GM19099 (cell line): ENCODE data around the gene BRD2.
A peak's percentile ranks its signal among the peaks of the same experiment; 100 is the strongest.

Source experiments
- POLR2A ChIP-seq: IDR thresholded peaks from 3 replicates; pipeline ENCODE4 v1.6.1; 2011; ENCODE audit warnings: low read depth; ENCODE audit not compliant: insufficient read length; ENCODE audit errors: extremely low read depth

BRD2 gene

DNA sequence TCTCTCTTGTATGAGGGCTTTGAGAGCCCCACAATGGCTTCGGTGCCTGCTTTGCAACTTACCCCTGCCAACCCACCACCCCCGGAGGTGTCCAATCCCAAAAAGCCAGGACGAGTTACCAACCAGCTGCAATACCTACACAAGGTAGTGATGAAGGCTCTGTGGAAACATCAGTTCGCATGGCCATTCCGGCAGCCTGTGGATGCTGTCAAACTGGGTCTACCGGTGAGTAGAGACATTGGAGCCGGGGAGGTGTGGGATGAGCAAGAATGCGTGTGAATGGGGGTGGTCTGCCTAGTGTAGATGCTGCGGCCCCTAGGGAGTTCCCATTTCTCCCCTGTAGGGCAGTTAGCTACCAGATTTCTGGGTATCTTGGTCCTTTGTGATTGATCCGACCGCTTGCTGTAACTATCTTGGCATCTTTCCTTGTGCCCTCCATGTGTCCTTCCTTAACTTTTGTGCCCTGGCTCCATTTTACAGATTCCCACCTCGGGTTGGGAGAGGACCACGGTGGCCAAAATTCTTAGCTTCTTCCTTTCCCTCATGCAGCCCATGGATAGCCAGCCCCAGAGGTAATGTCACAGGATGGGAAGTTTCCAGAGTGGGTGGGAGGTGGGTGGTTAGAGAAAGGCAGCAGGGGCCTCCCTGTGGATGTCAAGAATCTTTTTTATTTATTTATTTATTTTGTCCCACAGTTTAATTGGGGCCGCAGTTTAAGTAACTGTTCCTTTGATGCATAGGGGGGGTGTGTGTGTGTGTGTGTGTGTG is 6.3 kb downstream of the BRD2 start:
- peak; percentile 22 for TF ChIP-seq POLR2A

DNA sequence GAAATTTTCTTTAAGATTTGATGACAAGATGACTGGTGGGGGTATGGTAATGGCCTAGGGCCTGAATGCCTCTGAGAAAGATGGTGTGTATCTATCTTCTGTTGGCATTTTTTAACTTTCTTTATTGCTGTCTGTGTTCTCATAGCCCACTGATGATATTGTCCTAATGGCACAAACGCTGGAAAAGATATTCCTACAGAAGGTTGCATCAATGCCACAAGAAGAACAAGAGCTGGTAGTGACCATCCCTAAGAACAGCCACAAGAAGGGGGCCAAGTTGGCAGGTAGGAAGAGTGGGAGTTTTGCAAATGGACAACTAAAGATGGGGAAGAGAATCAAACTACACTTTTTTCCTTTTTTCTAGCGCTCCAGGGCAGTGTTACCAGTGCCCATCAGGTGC is 7.5 kb downstream of the BRD2 start:
- TF ChIP-seq POLR2A = no peak

DNA sequence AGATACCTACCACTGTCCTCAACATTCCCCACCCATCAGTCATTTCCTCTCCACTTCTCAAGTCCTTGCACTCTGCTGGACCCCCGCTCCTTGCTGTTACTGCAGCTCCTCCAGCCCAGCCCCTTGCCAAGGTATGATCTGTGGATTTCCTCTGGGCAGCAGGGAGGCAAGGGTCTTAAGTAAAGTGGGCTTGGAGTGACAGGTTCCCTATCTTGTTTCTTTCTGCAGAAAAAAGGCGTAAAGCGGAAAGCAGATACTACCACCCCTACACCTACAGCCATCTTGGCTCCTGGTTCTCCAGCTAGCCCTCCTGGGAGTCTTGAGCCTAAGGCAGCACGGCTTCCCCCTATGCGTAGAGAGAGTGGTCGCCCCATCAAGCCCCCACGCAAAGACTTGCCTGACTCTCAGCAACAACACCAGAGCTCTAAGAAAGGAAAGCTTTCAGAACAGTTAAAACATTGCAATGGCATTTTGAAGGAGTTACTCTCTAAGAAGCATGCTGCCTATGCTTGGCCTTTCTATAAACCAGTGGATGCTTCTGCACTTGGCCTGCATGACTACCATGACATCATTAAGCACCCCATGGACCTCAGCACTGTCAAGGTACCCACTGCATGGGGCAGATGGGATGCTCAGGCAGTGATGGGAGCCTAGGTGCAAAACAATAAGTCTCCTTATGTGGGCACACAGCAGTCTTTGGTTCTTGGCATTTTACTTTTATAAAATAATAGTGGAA is 8.1 kb downstream of the BRD2 start:
- TF ChIP-seq POLR2A = no peak

DNA sequence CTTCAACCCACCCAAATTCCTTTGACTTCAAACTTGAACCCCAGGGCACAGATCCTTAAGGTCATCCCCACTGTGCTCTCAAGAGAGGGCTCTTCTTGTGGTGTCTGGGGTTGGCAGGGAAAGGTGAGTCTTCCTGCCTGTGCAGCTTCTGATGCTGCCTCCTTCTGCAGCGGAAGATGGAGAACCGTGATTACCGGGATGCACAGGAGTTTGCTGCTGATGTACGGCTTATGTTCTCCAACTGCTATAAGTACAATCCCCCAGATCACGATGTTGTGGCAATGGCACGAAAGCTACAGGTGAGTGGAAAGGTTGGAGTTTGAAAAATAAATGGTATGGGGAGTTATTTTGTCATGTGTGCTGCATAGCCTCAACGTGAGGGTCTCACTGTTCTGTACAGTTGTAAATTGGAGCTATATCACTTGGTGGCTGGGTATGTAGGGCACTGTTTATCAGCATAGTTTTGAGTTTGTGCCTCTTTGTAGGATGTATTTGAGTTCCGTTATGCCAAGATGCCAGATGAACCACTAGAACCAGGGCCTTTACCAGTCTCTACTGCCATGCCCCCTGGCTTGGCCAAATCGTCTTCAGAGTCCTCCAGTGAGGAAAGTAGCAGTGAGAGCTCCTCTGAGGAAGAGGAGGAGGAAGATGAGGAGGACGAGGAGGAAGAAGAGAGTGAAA is 9.0 kb downstream of the BRD2 start:
- TF ChIP-seq POLR2A = no peak

DNA sequence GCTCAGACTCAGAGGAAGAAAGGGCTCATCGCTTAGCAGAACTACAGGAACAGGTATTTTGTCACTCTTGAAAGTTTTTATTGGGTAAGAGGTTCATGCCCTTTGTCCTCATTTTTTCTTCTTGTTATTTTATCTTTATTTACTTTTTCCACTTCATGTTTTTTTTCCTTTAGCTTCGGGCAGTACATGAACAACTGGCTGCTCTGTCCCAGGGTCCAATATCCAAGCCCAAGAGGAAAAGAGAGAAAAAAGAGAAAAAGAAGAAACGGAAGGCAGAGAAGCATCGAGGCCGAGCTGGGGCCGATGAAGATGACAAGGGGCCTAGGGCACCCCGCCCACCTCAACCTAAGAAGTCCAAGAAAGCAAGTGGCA is 9.5 kb downstream of the BRD2 start:
- no peak for TF ChIP-seq POLR2A

DNA sequence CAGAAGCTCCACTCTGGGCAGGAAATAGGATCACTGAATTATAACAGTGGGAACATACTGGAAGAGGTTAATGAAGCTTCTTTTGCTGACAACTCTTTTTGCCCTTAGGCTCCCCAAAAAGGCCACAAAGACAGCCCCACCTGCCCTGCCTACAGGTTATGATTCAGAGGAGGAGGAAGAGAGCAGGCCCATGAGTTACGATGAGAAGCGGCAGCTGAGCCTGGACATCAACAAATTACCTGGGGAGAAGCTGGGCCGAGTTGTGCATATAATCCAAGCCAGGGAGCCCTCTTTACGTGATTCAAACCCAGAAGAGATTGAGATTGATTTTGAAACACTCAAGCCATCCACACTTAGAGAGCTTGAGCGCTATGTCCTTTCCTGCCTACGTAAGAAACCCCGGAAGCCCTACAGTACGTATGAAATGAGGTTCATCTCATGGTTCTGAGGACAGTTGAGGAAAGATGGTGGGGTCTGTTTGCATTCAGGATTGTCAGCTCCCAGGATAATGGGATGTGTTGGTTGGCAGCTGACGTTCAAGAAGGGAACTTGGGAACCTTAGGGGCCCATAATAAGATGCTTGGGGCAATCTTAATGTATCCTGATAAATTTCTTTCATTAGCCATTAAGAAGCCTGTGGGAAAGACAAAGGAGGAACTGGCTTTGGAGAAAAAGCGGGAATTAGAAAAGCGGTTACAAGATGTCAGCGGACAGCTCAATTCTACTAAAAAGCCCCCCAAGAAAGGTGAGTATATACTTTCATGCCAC is 11.5 kb downstream of the BRD2 start:
- TF ChIP-seq POLR2A = peak; percentile 10

DNA sequence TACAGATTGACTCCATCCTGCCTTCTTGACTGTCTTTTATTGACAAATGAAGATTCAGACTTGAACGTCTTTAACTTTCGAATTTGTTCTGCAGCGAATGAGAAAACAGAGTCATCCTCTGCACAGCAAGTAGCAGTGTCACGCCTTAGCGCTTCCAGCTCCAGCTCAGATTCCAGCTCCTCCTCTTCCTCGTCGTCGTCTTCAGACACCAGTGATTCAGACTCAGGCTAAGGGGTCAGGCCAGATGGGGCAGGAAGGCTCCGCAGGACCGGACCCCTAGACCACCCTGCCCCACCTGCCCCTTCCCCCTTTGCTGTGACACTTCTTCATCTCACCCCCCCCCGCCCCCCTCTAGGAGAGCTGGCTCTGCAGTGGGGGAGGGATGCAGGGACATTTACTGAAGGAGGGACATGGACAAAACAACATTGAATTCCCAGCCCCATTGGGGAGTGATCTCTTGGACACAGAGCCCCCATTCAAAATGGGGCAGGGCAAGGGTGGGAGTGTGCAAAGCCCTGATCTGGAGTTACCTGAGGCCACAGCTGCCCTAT is 12.2 kb downstream of the BRD2 start:
- TF ChIP-seq POLR2A = no peak

DNA sequence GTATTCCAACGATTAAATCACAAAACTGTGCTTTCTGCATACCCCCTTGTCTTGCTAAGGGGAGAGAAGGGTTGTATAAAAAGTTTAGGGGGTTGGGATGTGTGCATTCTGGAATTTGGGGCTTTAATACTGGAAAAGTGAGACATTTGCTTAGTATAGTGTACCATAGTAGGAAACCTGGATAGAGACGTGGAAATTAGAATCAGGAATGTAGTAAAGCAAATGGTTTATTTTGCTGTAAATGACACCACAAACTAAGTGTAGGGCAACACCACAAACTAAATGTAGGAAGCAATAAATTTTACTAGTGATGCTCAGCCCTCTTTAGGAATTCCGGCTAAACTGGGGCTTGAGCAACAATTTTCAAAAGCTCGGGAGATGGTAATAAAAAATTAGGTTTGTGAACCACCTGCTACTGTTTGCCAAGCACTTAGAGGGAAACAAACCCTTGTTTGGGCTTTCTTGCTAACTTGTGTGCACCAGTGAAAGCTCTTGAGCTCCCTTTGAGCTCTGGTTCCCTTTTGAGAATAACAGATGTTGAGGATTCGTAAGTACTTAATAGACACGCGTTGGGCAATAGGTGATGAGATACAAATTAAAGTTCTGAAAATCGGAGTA is 13.8 kb downstream of the BRD2 start:
- TF ChIP-seq POLR2A = no peak

DNA sequence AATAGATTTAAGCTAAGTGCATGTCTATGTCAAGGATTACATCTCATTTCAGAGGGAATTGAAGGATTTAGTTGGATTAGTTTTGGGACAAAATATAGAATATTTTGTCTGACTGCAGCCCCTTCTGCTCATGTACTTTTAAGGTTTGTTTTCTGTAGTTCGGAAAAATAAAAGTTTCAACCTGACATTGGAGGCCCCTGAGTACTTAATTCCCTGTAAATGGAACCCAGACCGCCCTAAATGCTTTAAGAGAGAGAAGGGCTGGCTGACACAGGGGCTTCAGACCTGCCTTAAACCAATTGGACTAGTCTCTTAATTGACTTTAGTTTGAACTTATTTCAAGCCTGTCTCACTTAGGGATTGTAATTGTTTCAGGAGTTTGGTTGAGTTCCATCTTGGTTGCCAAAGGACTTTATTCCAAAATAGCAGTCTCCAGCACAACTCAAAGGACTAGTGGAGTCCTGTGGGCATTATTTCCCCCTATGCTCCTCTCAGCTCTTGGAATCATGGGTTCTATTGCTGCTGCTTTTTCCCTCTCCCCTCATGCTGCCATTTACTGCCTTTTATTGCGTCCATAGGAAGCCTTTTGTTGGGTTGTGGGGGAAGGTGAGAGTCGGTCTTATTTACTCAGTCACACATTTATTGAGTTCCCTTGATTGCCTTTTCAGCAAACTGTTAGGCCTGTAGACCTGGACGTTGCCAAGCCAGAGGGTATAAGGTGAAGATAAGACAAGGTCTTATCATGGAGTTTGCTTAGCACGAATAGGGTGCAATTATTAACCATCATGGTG is 14.5 kb downstream of the BRD2 start:
- no peak for TF ChIP-seq POLR2A

DNA sequence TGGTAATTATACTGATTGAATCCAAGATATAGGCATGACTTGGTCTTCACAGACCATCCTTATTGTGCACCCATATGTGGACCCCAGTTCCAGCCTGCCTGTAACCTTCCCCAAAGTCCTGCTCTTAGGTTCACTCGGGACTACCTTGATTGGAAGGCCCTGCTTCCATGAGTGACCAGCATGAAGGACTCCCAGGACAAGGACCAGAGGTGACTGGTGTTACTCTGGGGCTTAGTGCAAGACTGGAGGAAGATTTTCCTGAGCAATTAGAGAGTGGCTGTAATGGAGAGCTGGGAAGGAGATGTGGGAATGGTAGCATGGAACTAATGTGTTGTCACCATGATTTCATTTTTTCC is 15.1 kb downstream of the BRD2 start:
- TF ChIP-seq POLR2A = no peak

DNA sequence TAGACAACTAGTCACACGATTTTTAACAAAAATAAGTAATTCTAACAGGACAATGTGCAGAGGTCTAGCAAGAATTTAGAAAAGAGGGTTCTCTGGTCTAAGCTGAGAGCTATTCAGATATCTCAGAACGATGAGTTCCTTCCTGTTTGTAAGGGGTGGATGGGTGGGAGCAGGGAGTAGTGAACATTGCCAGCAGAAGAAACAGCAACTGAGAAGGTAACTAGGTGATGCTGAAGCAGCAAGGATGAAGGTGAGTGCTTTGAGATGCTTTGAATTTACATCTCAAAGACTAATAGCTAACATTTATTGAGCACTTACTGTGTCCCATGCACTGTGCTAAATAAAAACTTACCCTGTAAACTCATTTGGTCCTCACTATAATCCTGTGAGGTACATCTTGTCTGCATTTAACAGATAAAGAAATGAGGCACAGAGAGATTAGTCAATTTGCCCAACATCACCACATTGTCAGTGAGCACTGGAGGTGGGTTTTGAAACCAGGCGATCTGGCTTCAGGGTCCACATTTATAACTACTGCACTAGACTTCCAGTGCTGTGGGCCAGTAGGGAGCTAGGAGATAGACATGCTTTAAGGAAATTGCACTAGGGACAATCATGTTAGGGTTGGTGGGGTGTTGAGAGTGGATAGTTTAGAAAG is 15.7 kb downstream of the BRD2 start:
- no peak for TF ChIP-seq POLR2A

DNA sequence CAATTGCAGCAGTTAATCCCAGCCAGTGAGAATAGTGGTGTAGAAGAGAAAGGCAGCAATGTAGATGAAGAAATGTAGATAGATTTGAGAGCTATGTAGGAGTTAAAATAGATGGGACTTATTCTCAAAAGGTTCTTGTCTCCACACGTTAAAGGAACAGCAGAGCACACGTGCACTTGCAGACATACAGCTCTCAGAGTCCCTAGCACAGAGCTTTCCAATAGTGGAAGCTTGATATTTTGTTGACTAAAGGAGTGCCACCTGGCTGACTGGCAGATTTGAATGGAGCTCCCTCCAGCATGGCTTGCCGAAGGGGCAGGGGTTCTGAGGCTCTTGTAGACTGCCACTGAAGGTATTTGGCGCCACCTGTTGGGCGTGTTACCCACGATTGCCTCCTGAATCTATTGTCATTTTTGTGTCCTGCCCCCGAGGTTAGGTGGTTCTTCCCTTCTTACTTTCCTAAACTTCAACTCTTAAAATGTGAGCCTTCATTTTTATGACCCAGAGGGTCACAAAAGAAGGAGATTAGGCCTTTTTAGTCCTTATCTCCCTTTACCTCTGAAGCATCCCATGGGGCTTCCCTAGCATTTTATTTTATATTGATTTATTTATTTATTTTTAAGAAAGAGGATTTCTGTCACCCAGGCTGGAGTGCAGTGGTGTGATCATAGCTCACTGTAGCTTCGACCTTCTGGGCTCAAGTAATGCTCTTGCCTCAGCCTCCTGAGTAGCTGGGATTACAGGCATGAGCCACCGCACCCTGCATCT is 16.4 kb downstream of the BRD2 start:
- no peak for TF ChIP-seq POLR2A

DNA sequence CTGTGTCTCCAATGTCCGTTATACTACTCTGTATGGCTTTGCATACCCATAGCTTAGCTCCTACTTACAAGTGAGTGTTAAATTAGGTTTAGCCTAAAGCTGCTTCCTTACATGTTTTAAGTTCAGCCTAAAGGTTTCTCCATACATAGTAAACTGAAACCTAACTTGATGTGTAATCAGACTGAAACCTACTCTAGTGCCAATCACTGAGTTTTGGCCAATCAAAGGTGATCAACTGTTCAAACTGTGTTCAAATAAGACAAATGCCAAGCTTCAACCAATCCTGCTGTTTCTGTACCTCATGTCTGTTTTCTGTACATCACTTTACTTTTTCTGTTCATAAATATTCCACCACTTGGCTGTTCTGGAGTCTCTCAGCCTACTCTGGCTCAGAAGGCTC is 21.0 kb downstream of the BRD2 start:
- TF ChIP-seq POLR2A = no peak
